ENCODE measurements around the gene GPR155. TPM values are rescaled to one million over a fixed set of nuclear protein-coding genes. Genes with fewer than 3 reads are reported as not detected.
"Not testable (repeated sequence)": the region's sequence is repeated elsewhere in the genome, so short reads cannot be mapped to it uniquely, and the experiment has no call there.

Gene GPR155
- total and polyA plus RNA-seq, 2 donors = 7.3 to 17.3 TPM

DNA sequence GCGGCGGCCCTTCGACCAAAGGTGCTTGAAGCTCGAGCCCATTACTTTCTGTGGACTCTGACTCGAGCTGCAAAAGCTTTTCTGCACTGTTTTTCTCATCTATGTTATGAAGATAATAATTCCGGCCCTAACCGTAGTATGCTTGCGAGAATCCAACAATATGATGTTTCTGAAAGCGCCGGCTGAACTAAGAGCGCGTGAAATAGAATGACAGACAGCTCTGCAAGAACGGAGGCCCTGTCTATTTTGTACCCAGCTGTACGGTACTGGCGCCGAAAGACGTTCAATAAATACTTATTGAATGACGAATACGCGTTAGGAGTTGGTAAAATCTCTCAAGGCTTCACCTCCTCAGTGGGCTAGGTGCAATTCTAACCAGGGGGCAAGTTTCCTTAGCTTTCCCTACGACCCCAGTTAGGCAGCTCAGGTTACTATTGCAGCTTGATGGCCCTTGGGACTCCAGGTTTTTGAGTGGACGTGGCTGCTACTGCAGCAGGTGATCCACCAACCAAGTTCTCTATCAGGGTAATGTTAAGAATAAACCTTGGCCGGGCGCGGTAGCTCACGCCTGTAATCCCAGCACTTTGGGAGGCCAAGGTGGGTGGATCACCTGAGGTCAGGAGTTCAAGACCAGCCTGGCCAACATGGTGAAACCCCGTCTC is 90.7 kb downstream of the GPR155 start:
- Histone ChIP-seq H3K4me3 (ENCODE audit: low read depth, low read length) (peak overlapping the region; percentile 62), H3K4me1 (ENCODE audit: insufficient read depth) (no peaks in the 10 kb centered on the region), H3K36me3 (ENCODE audit: insufficient read depth) (peaks cover 2% of the 10 kb centered on the region), H3K27ac (ENCODE audit: low read depth) (peak overlapping the region; percentile 46)
- peak; percentile 7 for DNase-seq (ENCODE audit: extremely low spot score)
- 13% methylated on average over 27 of the region's 27 CpGs for WGBS

DNA sequence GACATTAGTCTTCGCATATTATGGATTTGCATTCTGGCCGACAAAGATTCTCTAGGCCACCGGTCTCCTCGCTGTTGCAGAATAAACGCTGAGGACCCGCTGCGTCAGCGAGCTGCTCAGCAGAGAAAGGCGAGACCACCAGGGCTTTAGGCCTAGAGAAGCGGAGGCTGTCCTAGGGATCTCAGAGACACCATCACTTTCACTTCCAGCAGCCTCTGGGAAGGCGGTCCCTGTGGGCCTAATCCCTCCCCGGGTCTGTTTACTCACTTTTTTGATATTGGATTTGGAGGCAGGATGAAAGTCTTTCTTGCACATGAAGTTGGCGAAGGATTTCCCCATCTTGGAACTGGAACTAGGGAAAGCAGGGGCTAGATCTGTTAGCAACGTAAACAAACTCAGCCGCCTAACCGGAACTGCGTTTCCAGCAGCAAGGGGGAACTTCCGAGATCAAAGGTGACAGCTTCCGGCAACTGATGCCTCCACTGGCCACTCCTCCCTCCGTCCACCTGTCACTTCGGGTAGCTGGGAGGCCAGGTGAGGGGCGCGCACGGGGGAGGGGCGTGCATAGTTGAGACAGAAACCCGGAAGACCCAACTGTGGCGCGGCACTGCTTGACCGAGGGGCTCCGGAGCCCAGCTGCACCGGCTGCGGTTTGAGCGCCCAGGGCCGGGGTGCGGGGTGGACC is 91.4 kb downstream of the GPR155 start, which contains the start of gene SCRN3:
SCRN3 (plus strand) TSS at position 447 of the 685 bp plus-strand sequence. CDS start 2,554 bp downstream, outside the sequence.
- under 1% methylated on average over 35 of the region's 35 CpGs for WGBS
- Histone ChIP-seq H3K4me1 (ENCODE audit: insufficient read depth) (no peaks in the 10 kb centered on the region), H3K36me3 (ENCODE audit: insufficient read depth) (peaks cover 2% of the 10 kb centered on the region), H3K4me3 (ENCODE audit: low read depth, low read length) (peak within 1 kb of the TSS; percentile 62), H3K27ac (ENCODE audit: low read depth) (peak within 1 kb of the TSS; percentile 46)
- peak; percentile 81 for DNase-seq (ENCODE audit: extremely low spot score)

DNA sequence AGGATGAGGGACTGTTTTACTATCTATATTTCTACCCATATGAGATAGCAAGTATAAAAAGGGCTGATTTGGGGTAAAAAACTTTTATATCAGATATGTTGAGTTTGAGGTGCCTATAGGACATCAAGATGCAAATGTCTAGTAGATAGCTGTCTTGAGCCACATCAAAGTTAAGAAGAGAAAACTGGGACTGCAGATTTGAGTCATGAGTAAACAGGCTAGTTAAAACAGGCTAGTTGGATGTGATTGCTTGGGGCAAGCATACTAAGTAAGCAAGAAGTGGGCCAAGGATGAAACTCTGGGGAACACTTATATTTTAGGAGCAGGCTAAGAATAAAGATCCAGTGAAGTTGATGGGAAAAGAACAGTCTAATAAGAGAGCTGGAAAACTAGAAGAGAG is 94.1 kb downstream of the GPR155 start:
- DNase-seq (ENCODE audit: extremely low spot score) = no peak
- H3K4me1 ChIP-seq (ENCODE audit: insufficient read depth) = no peaks in the 10 kb centered on the region
- H3K36me3 ChIP-seq (ENCODE audit: insufficient read depth) = peaks cover 2% of the 10 kb centered on the region
- no peak overlapping the region for H3K27ac ChIP-seq (ENCODE audit: low read depth)
- H3K4me3 ChIP-seq (ENCODE audit: low read depth, low read length) = no peak overlapping the region

DNA sequence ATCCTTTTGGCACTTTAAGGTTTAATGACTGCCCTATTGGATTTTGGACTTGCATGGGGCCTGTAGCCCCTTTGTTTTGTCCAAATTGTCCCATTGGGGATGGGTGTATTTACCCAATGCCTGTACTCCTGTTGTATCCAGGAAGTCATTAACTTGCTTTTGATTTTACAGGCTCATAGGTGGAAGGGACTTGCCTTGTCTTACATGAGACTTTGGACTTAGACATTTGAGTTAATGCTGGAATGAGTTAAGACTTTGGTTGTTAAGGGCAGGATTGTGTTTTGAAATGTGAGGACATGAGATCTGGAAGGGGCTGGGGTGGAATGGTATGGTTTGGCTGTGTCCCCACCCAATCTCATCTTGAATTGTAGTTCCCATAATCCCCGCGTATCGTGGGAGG is 96.5 kb downstream of the GPR155 start:
- not testable (repeated sequence) for H3K4me3 ChIP-seq (ENCODE audit: low read depth, low read length); DNase-seq (ENCODE audit: extremely low spot score); H3K27ac ChIP-seq (ENCODE audit: low read depth); H3K4me1 ChIP-seq (ENCODE audit: insufficient read depth); H3K36me3 ChIP-seq (ENCODE audit: insufficient read depth)
- 96% methylated on average over 3 of the region's 3 CpGs for WGBS

DNA sequence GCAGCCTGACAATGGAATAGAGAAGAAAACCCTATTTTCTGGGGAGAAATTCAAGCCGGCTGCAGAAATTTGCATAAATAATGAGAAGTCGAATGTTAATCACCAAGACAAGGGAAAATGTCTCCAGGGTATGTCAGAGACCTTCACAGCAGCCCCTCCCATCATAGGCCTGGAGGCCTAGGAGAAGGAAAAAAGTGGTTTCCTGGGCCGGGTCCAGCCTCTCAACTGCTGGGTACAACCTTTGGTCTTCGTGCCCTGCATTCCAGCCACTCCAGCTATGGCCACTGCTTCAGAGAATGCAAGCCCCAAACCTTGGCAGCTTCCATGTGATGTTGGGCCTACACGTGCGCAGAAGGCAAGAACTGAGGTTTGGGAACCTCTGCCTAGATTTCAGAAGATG is 97.3 kb downstream of the GPR155 start:
- DNase-seq (ENCODE audit: extremely low spot score) = no peak
- H3K36me3 ChIP-seq (ENCODE audit: insufficient read depth) = peaks cover 4% of the 10 kb centered on the region
- no peak overlapping the region for H3K27ac ChIP-seq (ENCODE audit: low read depth)
- WGBS = 91% methylated on average over 6 of the region's 6 CpGs
- no peaks in the 10 kb centered on the region for H3K4me1 ChIP-seq (ENCODE audit: insufficient read depth)
- H3K4me3 ChIP-seq (ENCODE audit: low read depth, low read length) = no peak overlapping the region

DNA sequence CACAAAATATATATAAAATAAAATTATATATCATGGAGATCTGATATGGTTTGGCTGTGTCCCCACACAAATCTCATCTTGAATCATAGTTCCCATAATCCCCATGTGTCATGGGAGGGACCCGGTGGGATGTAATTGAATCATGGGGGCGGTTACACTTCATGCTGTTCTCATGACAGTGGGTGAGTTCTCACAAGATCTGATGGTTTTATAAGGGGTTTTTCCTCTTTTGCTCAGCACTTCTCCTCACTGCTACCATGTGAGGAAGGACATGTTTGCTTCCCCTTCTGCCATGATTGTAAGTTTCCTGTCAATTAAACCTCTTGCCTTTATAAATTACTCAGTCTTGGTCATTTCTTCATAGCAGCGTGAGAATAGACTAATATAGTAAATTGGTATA is 98.1 kb downstream of the GPR155 start:
- H3K36me3 ChIP-seq (ENCODE audit: insufficient read depth); H3K4me1 ChIP-seq (ENCODE audit: insufficient read depth); DNase-seq (ENCODE audit: extremely low spot score); H3K4me3 ChIP-seq (ENCODE audit: low read depth, low read length); H3K27ac ChIP-seq (ENCODE audit: low read depth): not testable (repeated sequence)
- 96% methylated on average over 3 of the region's 3 CpGs for WGBS

DNA sequence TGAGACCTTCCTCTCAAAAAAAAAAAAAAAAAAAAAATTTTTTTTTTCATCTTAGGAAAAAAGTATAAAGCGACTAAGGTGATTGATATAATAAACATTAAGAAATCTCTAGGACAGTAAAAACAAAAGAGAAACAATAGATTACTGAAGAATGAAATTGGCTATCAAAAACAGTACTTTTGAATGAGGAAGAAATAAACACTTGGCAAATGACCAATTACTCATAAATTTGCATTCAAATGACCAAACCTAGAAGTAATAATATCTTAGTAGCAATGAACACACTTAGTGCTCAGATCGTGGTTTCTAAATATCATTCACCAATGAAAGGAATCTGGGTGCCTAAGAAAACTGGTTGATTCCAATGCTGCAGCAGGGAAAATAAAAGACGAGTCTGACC is 101.6 kb downstream of the GPR155 start:
- Histone ChIP-seq H3K27ac (ENCODE audit: low read depth) (no peak overlapping the region), H3K4me3 (ENCODE audit: low read depth, low read length) (no peak overlapping the region), H3K4me1 (ENCODE audit: insufficient read depth) (no peaks in the 10 kb centered on the region), H3K36me3 (ENCODE audit: insufficient read depth) (peaks cover 2% of the 10 kb centered on the region)
- DNase-seq (ENCODE audit: extremely low spot score) = no peak
- WGBS = 87% methylated on average over 3 of the region's 3 CpGs

DNA sequence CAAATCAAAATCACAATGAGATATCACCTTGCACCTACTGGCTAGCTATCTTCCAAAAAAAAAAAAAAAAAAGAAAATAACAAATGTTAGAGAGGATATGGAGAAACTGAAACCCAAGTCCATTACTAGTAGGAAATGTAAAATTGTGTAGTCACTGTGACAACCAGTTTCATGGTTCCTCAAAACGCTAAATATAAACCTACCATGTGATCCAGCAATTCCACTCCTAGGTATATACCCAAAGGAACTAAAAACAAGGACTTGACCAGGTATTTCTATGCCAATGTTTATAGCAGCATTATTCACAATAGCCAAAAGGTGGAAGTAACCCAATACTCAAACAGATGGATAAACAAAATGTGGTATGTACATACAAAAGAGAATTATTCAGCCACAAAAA is 103.0 kb downstream of the GPR155 start:
- WGBS = 82% methylated on average over 1 of the region's 1 CpG
- no peak for DNase-seq (ENCODE audit: extremely low spot score)
- no peak overlapping the region for H3K27ac ChIP-seq (ENCODE audit: low read depth)
- peaks cover 2% of the 10 kb centered on the region for H3K36me3 ChIP-seq (ENCODE audit: insufficient read depth)
- H3K4me3 ChIP-seq (ENCODE audit: low read depth, low read length) = no peak overlapping the region
- H3K4me1 ChIP-seq (ENCODE audit: insufficient read depth) = no peaks in the 10 kb centered on the region

Other genes starting within 250 kb of the GPR155 start
- gene OLA1, start 238.5 kb downstream of the GPR155 start, total RNA-seq = 68.3 TPM
- gene OLA1, start 238.5 kb downstream of the GPR155 start, polyA plus RNA-seq = 51.1 TPM
- gene SP9, start 152.1 kb downstream of the GPR155 start, total RNA-seq = not detected
- not detected for gene SP9, start 152.1 kb downstream of the GPR155 start, polyA plus RNA-seq
- 46.8 TPM for gene SCRN3, start 91.3 kb downstream of the GPR155 start, total RNA-seq
- gene SCRN3, start 91.3 kb downstream of the GPR155 start, polyA plus RNA-seq = 20.8 TPM
- gene WIPF1, start 110.8 kb upstream of the GPR155 start, total RNA-seq = 43.1 TPM
- gene WIPF1, start 110.8 kb upstream of the GPR155 start, polyA plus RNA-seq = 45.0 TPM